Activated CD8-positive, alpha-beta memory T cell treated with anti-CD3 and anti-CD28 coated beads for 24 hours (primary cell): ENCODE measurements around the gene MPPED1.

Source experiments
- DNase-seq: peaks from one replicate; pipeline ENCODE4 v3.0.0-alpha.2; 2020

Gene MPPED1

GRCh38 chr22:43479301-43479950 lies 67.6 kb downstream of the MPPED1 start:
- no peak for DNase-seq

- no peak for DNase-seq
Measured at GRCh38 chr22:43479962-43480361, 68.1 kb downstream of the MPPED1 start.

DNA sequence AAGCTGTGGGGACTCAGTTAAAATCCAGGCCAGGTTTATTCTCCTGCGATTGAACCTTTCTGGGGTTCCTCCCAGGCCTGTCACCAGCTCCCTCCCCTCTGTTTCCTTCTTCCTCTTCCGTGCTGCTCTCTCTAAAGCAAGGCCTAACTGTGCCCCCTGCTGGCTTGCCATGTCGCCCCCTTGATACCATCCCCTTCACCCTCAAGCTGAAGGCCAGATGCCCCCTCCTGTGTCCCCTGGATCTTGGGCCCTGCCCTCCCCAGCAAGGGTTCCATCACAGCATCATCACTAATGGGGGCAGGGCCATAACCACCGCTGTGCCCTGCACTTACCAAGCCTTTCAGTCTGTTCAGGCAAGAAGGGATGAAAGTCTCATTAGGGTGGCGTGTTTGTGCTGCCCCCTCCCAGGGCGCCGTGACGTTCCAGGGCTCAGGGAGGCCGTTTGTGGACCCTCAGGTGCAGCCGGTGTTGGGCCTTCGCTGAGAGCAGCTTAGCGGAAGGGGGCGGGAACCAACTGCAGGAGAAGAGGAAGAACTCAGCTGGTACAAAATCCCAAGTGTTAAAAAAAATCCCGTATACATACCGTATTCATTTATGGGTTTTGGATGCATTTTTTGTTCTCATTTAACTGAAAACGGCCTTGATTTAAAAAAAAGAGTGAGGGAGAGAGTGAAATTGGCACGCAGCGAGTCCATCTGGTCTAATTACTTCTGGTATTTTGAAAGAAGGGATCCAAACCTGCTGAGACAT lies 69.9 kb downstream of the MPPED1 start:
- DNase-seq, result peak; percentile 59

GRCh38 chr22:43482318-43482625 lies 70.5 kb downstream of the MPPED1 start:
- DNase-seq, result no peak

GRCh38 chr22:43483266-43483665 lies 71.5 kb downstream of the MPPED1 start:
- no peak for DNase-seq

- no peak for DNase-seq
Measured at GRCh38 chr22:43483669-43484068, 71.9 kb downstream of the MPPED1 start.

GRCh38 chr22:43484227-43484626 lies 72.4 kb downstream of the MPPED1 start:
- DNase-seq, result no peak

- no peak for DNase-seq
Measured at GRCh38 chr22:43485502-43486089, 73.8 kb downstream of the MPPED1 start.

DNA sequence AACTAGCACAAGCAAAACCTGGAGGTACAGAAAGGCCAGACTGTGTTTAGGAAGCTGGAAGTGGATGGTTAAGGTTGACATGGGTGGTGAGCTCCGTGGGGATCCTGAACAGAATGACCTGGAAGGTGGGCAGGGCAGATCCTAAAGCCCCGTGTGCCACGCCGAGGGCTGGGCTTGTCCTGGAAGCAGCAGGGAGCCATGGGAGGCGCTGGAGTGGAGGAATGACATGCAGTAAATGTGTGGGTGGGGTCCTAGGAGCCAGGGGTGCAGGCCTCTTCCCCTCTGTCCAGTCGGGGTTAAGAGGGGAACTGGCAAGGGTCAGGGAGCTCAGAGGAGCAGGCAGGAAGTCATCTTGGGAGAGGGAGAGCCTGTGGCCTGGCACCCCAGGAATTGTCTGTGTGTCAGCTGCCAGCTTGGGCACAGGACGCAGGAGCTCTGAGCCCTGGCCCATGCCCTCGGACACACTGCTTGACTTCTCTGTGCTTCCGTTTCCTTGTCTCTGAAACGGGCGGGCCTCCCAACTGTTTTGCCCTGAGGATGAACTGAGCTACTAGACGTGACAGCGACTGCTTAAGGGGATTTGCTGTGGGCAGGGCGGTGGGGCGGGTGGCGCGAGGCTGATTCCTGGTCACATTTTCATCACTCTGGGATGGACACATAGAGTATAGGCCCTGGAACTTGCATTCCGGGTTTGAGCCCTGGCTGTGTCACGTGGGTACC lies 75.7 kb downstream of the MPPED1 start:
- no peak for DNase-seq

- DNase-seq, result no peak
Measured at GRCh38 chr22:43488031-43488866, 76.4 kb downstream of the MPPED1 start.

DNA sequence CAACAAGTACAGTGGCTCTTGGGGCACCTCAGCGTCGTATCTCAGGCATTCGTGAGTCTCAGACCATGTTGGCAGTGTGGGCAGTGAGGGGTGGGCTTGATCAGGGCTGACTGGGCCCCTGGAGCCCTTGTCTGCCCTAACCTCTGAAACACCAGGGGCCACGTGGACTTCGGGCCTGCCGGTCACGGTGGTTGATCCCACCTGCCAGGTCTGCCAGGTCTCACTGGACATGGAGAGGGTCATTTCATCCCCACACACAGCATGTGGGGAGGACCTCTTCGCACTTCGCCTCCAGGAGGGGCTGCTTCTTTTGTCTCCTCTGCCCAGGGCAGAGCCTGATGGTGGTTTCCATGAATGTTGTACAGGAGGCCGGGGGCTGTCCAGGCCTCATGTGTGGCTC lies 77.1 kb downstream of the MPPED1 start:
- no peak for DNase-seq

- DNase-seq, result no peak
Measured at GRCh38 chr22:43490311-43490710, 78.5 kb downstream of the MPPED1 start.

DNA sequence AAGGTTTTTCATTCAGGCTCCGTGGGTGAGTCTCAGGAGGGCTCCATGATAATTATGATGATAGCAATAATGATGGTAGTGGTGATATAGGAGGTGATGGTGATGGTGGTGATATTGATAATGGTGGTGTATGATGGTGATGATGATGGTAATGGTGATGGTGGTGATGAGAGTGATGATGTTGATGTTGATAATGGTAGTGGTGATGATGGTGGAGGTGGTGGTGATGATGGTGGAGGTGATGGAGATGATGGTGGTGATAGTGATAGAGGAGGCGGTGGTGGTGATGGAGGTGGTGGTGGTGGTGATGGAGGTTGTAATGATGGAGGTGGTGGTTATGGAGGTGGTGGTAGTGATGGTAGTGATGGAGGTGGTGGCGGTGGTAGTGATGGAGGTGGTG lies 79.4 kb downstream of the MPPED1 start:
- no peak for DNase-seq

GRCh38 chr22:43491737-43492136 lies 79.9 kb downstream of the MPPED1 start:
- DNase-seq, result no peak

- DNase-seq, result no peak
Measured at GRCh38 chr22:43493297-43493696, 81.5 kb downstream of the MPPED1 start.

GRCh38 chr22:43497956-43498855 lies 86.4 kb downstream of the MPPED1 start:
- no peak for DNase-seq

DNA sequence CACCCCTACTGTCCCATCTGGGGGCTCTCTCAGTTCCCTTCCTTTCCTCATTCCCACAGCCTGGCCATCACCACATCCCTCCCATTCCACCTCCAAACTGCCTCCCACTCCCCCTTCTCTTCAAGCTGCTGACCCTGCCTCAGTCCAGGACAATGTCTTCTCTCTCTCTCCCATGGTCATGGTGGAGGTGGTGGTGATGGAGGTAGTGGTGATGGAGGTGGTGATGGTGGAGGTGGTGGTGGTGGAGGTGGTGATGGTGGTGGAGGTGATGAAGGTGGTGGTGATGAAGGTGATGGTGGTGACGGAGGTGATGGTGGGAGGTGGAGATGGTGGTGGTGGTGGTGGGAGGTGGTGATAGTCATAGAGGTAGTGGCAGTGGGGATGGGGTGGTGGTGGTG lies 87.0 kb downstream of the MPPED1 start:
- DNase-seq, result no peak

DNA sequence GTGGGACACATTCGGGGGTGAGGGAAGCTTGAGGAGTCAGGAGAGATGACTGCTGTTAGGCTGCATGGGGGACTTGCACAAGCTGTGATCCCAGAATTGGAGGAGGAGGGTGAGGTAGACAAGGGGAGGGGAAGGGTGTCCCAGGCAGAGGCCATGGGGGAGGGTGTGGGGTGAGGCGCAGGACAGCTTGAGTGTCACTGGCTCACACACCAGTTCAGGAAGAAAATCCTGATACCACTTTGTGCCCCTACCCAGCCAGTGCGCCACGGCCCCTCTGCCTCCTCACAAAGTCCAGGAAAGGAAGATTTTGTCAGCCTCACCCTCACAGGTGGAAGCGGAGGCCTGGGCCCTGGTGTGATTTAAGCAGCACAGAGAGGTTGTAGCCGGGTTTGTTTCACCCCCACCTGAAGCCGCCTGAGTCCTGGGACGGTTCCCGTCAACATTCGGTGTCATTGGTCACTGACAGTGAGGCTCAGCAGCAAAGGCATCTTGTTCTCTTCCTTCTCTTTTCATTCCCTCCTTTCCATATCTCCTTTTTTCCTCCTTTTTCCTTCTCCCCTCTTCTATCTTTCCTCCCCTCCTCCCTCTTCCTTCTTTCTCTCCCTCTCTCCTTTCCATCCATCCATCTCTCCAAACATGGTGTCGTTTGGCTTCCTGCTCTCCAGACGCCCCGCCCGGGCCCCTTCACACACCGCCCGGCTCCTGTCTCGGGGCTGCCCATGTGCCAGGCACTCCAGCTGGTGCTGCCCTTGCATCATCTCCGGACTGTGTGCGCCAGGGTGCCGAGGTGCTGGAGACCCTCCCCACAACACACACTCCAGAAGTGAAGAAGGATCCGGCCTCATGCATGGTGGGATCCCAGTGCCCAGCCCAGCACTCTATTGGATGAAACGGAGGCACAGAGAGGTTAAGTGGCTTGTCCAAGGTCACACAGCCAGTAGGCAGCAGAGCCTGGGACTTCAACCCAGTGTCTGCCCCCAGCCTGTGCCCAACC lies 89.3 kb downstream of the MPPED1 start:
- DNase-seq, result no peak

- DNase-seq, result no peak
Measured at GRCh38 chr22:43501878-43502277, 90.1 kb downstream of the MPPED1 start.

- DNase-seq, result no peak
Measured at GRCh38 chr22:43502306-43502874, 90.6 kb downstream of the MPPED1 start.
